KMS-11 (cell line): ENCODE measurements around the gene NOP56.

ENCODE experiments used
- H2AFZ ChIP-seq: fragments of 200-600 bp; sonication (generic); 2 replicates; pipeline ENCODE4 v1.6.1; 2016; ENCODE audit warnings: antibody characterized with exemption, mixed run types, low read depth
- H3K27ac ChIP-seq: fragments of 200-600 bp; sonication (generic); 2 replicates; pipeline ENCODE4 v1.6.1; 2016; ENCODE audit warnings: mild to moderate bottlenecking, mixed run types
- H3K27me3 ChIP-seq: fragments of 200-600 bp; sonication (generic); 2 replicates; pipeline ENCODE4 v1.6.1; 2017; ENCODE audit warnings: mild to moderate bottlenecking, low read depth, mixed run types, moderate library complexity; ENCODE audit not compliant: insufficient read depth
- H3K36me3 ChIP-seq: fragments of 200-600 bp; sonication (generic); 2 replicates; pipeline ENCODE4 v1.6.1; 2017; ENCODE audit warnings: mild to moderate bottlenecking, mixed run types; ENCODE audit not compliant: insufficient read depth
- H3K4me1 ChIP-seq: fragments of 200-600 bp; sonication (generic); 2 replicates; pipeline ENCODE4 v1.6.1; 2016; ENCODE audit warnings: mild to moderate bottlenecking, low read depth, mixed run types; ENCODE audit not compliant: poor library complexity, severe bottlenecking
- H3K4me2 ChIP-seq: fragments of 200-600 bp; sonication (generic); 2 replicates; pipeline ENCODE4 v1.7.0; 2016; ENCODE audit warnings: mild to moderate bottlenecking, mixed run types
- H3K4me3 ChIP-seq: fragments of 200-600 bp; sonication (generic); IDR thresholded peaks from 2 replicates; pipeline ENCODE4 v1.6.1; 2017; ENCODE audit warnings: low read depth, low read length, mixed read lengths; ENCODE audit not compliant: insufficient read depth
- H3K79me2 ChIP-seq: fragments of 200-600 bp; sonication (generic); 2 replicates; pipeline ENCODE4 v1.6.1; 2016; ENCODE audit warnings: low read depth, mixed run types; ENCODE audit not compliant: insufficient read depth
- H3K9ac ChIP-seq: fragments of 200-600 bp; sonication (generic); 2 replicates; pipeline ENCODE4 v1.6.1; 2016; ENCODE audit warnings: mild to moderate bottlenecking, mixed run types
- H4K20me1 ChIP-seq: fragments of 200-600 bp; sonication (generic); 2 replicates; pipeline ENCODE4 v1.6.1; 2016; ENCODE audit warnings: mild to moderate bottlenecking, mixed run types; ENCODE audit not compliant: insufficient read depth
- TF ChIP-seq, protein P1 (sequence below): fragments of 200-600 bp; sonication (generic); conservative IDR thresholded peaks from 2 replicates; pipeline ENCODE4 v1.6.1; 2017; ENCODE audit warnings: low read depth, mild to moderate bottlenecking, antibody characterized with exemption, low read length, moderate library complexity, mixed read lengths

The NOP56 gene

DNA sequence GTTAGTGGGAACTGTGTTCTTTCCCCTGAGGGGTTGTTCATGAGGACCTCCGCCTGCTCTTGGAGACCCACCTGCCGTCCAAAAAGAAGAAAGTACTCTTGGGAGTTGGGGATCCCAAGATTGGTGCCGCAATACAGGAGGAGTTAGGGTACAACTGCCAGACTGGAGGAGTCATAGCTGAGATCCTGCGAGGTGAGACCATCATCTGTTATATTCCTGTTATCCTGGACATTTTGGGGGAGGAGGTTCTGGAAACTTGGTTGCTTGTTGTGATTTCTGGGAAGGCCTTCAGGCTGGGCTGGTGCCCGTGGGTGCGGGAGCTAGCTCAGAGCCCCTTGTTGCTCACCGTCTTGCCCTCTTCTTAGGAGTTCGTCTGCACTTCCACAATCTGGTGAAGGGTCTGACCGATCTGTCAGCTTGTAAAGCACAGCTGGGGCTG is 2.0 kb downstream of the NOP56 start:
- H3K9ac ChIP-seq = peak overlapping the region; percentile 89; the same call in 1 of the 2 replicates
- H3K4me1 ChIP-seq = peaks cover 5% of the 10 kb centered on the region
- H3K27ac ChIP-seq = peak overlapping the region; percentile 85; the same call in 1 of the 2 replicates
- H3K79me2 ChIP-seq = peaks cover 56% of the 10 kb centered on the region
- TF ChIP-seq, protein P1, sequence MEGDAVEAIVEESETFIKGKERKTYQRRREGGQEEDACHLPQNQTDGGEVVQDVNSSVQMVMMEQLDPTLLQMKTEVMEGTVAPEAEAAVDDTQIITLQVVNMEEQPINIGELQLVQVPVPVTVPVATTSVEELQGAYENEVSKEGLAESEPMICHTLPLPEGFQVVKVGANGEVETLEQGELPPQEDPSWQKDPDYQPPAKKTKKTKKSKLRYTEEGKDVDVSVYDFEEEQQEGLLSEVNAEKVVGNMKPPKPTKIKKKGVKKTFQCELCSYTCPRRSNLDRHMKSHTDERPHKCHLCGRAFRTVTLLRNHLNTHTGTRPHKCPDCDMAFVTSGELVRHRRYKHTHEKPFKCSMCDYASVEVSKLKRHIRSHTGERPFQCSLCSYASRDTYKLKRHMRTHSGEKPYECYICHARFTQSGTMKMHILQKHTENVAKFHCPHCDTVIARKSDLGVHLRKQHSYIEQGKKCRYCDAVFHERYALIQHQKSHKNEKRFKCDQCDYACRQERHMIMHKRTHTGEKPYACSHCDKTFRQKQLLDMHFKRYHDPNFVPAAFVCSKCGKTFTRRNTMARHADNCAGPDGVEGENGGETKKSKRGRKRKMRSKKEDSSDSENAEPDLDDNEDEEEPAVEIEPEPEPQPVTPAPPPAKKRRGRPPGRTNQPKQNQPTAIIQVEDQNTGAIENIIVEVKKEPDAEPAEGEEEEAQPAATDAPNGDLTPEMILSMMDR = no peak
- peaks cover 8% of the 10 kb centered on the region; the same call in 1 of the 2 replicates for H3K36me3 ChIP-seq
- H3K4me3 ChIP-seq = no peak overlapping the region
- H4K20me1 ChIP-seq = peaks cover 17% of the 10 kb centered on the region; the same call in 1 of the 2 replicates
- H3K4me2 ChIP-seq = peak overlapping the region; percentile 84
- no peak overlapping the region for H2AFZ ChIP-seq
- no peaks in the 10 kb centered on the region for H3K27me3 ChIP-seq

DNA sequence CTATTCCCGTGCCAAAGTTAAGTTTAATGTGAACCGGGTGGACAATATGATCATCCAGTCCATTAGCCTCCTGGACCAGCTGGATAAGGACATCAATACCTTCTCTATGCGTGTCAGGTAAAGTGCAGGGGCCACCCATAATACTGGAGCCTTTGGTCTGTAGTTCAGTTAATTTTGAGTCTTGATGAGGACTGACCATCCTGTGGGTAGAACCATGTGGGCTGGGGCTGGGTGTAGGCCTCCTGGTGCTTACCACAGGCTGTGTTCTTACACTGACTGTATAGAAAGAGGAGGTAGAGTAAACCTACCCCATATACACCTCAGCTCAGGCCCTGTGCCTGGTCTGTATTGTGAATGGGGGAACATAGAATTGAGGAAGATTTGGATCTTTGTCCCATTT is 2.4 kb downstream of the NOP56 start:
- no peaks in the 10 kb centered on the region for H3K27me3 ChIP-seq
- peaks cover 8% of the 10 kb centered on the region; the same call in 1 of the 2 replicates for H3K36me3 ChIP-seq
- TF ChIP-seq, protein P1 = no peak
- peaks cover 17% of the 10 kb centered on the region; the same call in 1 of the 2 replicates for H4K20me1 ChIP-seq
- no peak overlapping the region for H3K9ac ChIP-seq
- H3K4me2 ChIP-seq = peak overlapping the region; percentile 84
- H3K79me2 ChIP-seq = peaks cover 56% of the 10 kb centered on the region
- H3K4me3 ChIP-seq = no peak overlapping the region
- H3K27ac ChIP-seq = no peak overlapping the region; the same call in 1 of the 2 replicates
- no peak overlapping the region for H2AFZ ChIP-seq
- peaks cover 5% of the 10 kb centered on the region for H3K4me1 ChIP-seq

DNA sequence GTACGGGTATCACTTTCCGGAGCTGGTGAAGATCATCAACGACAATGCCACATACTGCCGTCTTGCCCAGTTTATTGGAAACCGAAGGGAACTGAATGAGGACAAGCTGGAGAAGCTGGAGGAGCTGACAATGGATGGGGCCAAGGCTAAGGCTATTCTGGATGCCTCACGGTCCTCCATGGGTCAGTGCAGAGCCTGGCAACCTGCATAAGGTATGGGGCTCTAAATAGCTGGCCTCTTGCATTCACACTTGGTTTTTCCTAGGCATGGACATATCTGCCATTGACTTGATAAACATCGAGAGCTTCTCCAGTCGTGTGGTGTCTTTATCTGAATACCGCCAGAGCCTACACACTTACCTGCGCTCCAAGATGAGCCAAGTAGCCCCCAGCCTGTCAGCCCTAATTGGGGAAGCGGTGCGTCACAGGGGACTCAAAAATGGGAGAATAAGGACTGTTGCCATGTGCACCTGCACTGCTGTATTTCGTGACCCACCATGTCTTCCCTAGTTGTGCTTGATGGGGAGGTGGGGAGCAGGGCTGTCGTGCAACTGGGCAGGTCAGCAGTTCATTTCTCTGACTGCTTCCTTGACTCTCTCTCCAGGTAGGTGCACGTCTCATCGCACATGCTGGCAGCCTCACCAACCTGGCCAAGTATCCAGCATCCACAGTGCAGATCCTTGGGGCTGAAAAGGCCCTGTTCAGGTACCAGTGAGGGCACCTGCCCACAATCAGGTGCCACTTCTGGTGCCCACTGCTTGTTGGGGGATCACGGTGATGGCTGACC is 3.1 kb downstream of the NOP56 start:
- Histone ChIP-seq H3K4me1 (peaks cover 5% of the 10 kb centered on the region), H3K4me3 (no peak overlapping the region), H2AFZ (no peak overlapping the region), H3K79me2 (peaks cover 56% of the 10 kb centered on the region), H3K9ac (no peak overlapping the region), H3K4me2 (peak overlapping the region; percentile 33; the same call in 1 of the 2 replicates), H4K20me1 (peaks cover 17% of the 10 kb centered on the region; the same call in 1 of the 2 replicates), H3K27ac (no peak overlapping the region; the same call in 1 of the 2 replicates), H3K36me3 (peaks cover 8% of the 10 kb centered on the region; the same call in 1 of the 2 replicates), H3K27me3 (no peaks in the 10 kb centered on the region)
- TF ChIP-seq, protein P1 = no peak

DNA sequence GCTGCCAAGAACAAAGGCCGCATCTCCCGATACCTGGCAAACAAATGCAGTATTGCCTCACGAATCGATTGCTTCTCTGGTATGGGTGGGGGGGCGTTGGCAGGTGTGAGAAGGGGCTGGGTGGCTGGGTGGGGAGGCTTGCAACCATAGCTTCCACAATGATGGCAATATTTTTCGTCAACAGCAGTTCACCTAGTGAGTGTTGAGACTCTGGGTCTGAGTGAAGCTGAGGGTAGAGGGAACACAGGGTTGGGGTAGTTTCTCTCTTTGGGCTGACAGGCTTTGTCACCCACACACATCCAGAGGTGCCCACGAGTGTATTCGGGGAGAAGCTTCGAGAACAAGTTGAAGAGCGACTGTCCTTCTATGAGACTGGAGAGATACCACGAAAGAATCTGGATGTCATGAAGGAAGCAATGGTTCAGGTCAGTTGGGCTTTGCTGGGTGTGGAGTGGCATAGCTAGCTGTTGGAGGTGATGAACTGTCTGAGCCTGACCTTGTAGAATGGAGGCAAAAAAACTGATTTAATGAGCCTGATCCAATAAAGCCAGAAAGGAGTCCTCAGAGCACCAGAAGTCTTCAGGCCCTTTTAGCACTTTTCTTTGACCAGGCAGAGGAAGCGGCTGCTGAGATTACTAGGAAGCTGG is 4.2 kb downstream of the NOP56 start:
- peaks cover 8% of the 10 kb centered on the region; the same call in 1 of the 2 replicates for H3K36me3 ChIP-seq
- H4K20me1 ChIP-seq = peaks cover 17% of the 10 kb centered on the region; the same call in 1 of the 2 replicates
- no peak overlapping the region for H3K27ac ChIP-seq
- H3K27me3 ChIP-seq = no peaks in the 10 kb centered on the region
- H2AFZ ChIP-seq = no peak overlapping the region
- no peak overlapping the region for H3K9ac ChIP-seq
- peaks cover 47% of the 10 kb centered on the region for H3K79me2 ChIP-seq
- peaks cover 5% of the 10 kb centered on the region for H3K4me1 ChIP-seq
- TF ChIP-seq, protein P1 = no peak
- no peak overlapping the region for H3K4me3 ChIP-seq
- H3K4me2 ChIP-seq = no peak overlapping the region
